Endothelial cell of umbilical vein (primary cell): ENCODE data around the gene CCR5AS.

Experiments
- CTCF ChIP-seq, 2 donors: IDR thresholded peaks; 1 replicate in 1 of 2; 2 replicates in 1 of 2; pipeline ENCODE4 v1.5.1; 2011; ENCODE audit warnings: low read length in 2 of 2, mild to moderate bottlenecking in 2 of 2, moderate library complexity in 2 of 2, control low read depth in 1 of 2, inconsistent platforms in 1 of 2, low read depth in 1 of 2; ENCODE audit not compliant: insufficient read depth in 1 of 2; ENCODE audit errors: extremely low read depth in 1 of 2
- FOS ChIP-seq: IDR thresholded peaks from 2 replicates; pipeline ENCODE4 v1.6.1; 2011; ENCODE audit warnings: mild to moderate bottlenecking, low read length, moderate library complexity, borderline replicate concordance; ENCODE audit not compliant: insufficient read depth
- JUN ChIP-seq: IDR thresholded peaks from 2 replicates; pipeline ENCODE4 v1.6.1; 2011; ENCODE audit warnings: borderline replicate concordance, low read depth; ENCODE audit not compliant: insufficient read length, insufficient read depth
- POLR2A ChIP-seq: IDR thresholded peaks from 2 replicates; pipeline ENCODE4 v1.6.1; 2012; ENCODE audit warnings: low read depth, mild to moderate bottlenecking, control low read depth, low read length
- POLR2AphosphoS5 ChIP-seq: IDR thresholded peaks from 2 replicates; pipeline ENCODE4 v1.6.1; 2012; ENCODE audit warnings: low read depth, mild to moderate bottlenecking, control low read depth, low read length, moderate library complexity; ENCODE audit not compliant: insufficient read depth

GRCh38 chr3:46372492-46373359, 34.1 kb downstream of the CCR5AS start:
- no peak for TF ChIP-seq FOS
- peak in 1 of 2 donors; percentile 27 for TF ChIP-seq CTCF (IDR thresholded peaks at IDR 0.05; ENCODE audit: extremely low read depth in 1 of 2, insufficient read depth in 1 of 2, low read depth in 1 of 2, low read length in 2 of 2)
- TF ChIP-seq JUN = no peak
- TF ChIP-seq POLR2A = no peak
- TF ChIP-seq POLR2AphosphoS5 = no peak
